ENCODE data around the gene ATRX. TPM values are rescaled to one million over a fixed set of nuclear protein-coding genes. Genes with fewer than 3 reads are reported as not detected.
"Not testable (repeated sequence)": the region's sequence is repeated elsewhere in the genome, so short reads cannot be mapped to it uniquely, and the experiment has no call there.

Gene ATRX
- total RNA-seq, 1 donor from 2014 or later, result 83.4 TPM

DNA sequence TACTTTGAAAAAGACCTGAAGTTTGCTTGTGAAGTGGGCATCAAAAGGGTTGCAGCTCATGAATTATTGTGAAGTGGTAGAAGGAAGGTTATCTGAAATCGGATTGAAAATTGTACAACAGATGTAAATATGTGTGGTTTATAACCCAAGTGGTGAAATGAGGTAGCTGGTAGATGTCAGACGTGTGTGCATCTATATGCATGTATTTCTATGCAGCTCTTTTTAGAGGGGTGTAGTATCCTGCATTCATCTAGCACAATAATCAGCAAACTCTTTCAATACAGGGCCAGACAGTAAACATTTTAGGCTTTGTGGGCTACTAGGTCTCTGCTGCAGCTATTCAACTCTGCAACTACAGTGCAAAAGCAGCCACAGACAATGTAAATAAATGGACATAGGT is 9.4 kb downstream of the ATRX start:
- TF ChIP-seq, protein P1, sequence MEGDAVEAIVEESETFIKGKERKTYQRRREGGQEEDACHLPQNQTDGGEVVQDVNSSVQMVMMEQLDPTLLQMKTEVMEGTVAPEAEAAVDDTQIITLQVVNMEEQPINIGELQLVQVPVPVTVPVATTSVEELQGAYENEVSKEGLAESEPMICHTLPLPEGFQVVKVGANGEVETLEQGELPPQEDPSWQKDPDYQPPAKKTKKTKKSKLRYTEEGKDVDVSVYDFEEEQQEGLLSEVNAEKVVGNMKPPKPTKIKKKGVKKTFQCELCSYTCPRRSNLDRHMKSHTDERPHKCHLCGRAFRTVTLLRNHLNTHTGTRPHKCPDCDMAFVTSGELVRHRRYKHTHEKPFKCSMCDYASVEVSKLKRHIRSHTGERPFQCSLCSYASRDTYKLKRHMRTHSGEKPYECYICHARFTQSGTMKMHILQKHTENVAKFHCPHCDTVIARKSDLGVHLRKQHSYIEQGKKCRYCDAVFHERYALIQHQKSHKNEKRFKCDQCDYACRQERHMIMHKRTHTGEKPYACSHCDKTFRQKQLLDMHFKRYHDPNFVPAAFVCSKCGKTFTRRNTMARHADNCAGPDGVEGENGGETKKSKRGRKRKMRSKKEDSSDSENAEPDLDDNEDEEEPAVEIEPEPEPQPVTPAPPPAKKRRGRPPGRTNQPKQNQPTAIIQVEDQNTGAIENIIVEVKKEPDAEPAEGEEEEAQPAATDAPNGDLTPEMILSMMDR (IDR thresholded peaks at IDR 0.05), result no peak
- intact Hi-C loops (cut with DNase I), result no loop called here
- no peak overlapping the region for H3K4me3 ChIP-seq
- no peak overlapping the region for H3K27ac ChIP-seq
- H3K4me1 ChIP-seq, result peaks cover 3% of the 10 kb centered on the region
- DNase-seq (no peak), ATAC-seq (no peak)
- no peaks in the 10 kb centered on the region for H3K27me3 ChIP-seq
- no peaks in the 10 kb centered on the region for H3K36me3 ChIP-seq
- no peaks in the 10 kb centered on the region for H3K9me3 ChIP-seq

DNA sequence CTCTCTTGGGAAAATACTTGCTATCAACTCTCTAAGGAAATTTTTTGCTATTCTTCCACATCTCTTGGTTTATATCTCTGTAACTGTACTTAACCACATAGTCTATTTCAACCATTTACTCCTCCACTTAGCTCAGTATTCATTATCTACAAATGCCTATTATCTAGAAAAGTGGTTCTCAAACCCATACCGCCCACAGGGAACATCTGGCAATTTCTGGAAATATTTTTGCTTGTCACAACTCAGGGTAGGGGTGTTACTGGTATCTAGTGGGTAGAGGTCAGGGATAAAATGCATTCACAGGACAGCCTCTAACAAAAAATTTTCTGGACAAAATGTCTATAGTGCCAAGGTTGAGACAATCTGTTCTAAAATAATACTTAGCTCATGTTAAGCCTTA is 14.4 kb downstream of the ATRX start:
- H3K4me1 ChIP-seq, result peaks cover 9% of the 10 kb centered on the region
- TF ChIP-seq, protein P1 (IDR thresholded peaks at IDR 0.05), result no peak
- intact Hi-C loops (cut with DNase I), result no loop called here
- no peaks in the 10 kb centered on the region for H3K9me3 ChIP-seq
- H3K4me3 ChIP-seq, result no peak overlapping the region
- no peak for ATAC-seq
- no peaks in the 10 kb centered on the region for H3K27me3 ChIP-seq
- DNase-seq, result no peak
- no peaks in the 10 kb centered on the region for H3K36me3 ChIP-seq
- H3K27ac ChIP-seq, result no peak overlapping the region

- Histone ChIP-seq H3K27me3 (no peaks in the 10 kb centered on the region), H3K4me3 (no peak overlapping the region), H3K4me1 (peaks cover 9% of the 10 kb centered on the region), H3K27ac (no peak overlapping the region), H3K36me3 (no peaks in the 10 kb centered on the region), H3K9me3 (no peaks in the 10 kb centered on the region)
- DNase-seq, result no peak
- TF ChIP-seq, protein P1 (IDR thresholded peaks at IDR 0.05), result no peak
- intact Hi-C loops (cut with DNase I), result no loop called here
- no peak for ATAC-seq
Measured at GRCh38 chrX:77768787-77769186, 17.2 kb downstream of the ATRX start.

DNA sequence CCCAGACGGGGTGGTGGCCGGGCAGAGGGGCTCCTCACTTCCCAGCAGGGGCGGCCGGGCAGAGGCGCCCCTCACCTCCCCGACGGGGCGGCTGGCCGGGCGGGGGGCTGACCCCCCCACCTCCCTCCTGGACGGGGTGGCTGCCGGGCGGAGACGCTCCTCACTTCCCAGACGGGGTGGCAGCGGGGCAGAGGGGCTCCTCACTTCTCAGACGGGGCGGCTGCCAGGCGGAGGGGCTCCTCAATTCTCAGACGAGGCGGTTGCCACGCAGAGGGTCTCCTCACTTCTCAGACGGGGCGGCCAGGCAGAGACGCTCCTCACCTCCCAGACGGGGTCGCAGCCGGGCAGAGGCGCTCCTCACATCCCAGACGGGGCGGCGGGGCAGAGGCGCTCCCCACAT is 19.8 kb downstream of the ATRX start:
- H3K9me3 ChIP-seq; H3K4me3 ChIP-seq; ATAC-seq; H3K4me1 ChIP-seq; H3K27ac ChIP-seq; DNase-seq; H3K27me3 ChIP-seq; intact Hi-C loops (cut with DNase I); H3K36me3 ChIP-seq: not testable (repeated sequence)

DNA sequence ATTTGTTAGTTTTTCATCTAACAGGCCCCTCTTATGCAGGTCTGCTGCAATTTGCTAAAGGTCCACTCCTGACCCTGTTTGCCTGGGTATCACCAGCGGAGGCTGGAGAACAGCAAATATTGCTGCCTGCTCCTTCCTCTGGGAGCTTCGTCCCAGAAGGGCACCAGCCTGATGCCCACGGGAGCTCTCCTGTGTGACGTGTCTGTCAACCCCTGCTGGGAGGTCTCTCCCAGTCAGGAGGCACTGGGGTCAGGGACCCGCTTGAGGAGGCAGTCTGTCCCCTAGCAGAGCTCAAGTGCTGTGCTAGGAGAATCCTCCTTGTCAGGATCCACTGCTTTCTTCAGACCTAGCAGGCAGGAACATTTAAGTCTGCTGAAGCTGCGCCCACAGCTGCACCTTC is 30.5 kb downstream of the ATRX start:
- Histone ChIP-seq H3K4me3 (no peak overlapping the region), H3K9me3 (no peaks in the 10 kb centered on the region), H3K36me3 (no peaks in the 10 kb centered on the region), H3K27me3 (no peaks in the 10 kb centered on the region), H3K27ac (no peak overlapping the region), H3K4me1 (no peaks in the 10 kb centered on the region)
- intact Hi-C loops (cut with DNase I), result no loop called here
- TF ChIP-seq, protein P1 (IDR thresholded peaks at IDR 0.05), result no peak
- no peak for ATAC-seq
- DNase-seq, result no peak

- not testable (repeated sequence) for ATAC-seq
Measured at GRCh38 chrX:77753942-77754341, 32.1 kb downstream of the ATRX start.

GRCh38 chrX:77749695-77750094 is 36.3 kb downstream of the ATRX start:
- Histone ChIP-seq H3K27ac (no peak overlapping the region), H3K27me3 (no peaks in the 10 kb centered on the region), H3K4me3 (no peak overlapping the region), H3K36me3 (no peaks in the 10 kb centered on the region), H3K9me3 (no peaks in the 10 kb centered on the region), H3K4me1 (no peaks in the 10 kb centered on the region)
- TF ChIP-seq, protein P1 (IDR thresholded peaks at IDR 0.05), result no peak
- DNase-seq, result no peak
- intact Hi-C loops (cut with DNase I), result no loop called here
- ATAC-seq, result no peak

More at GRCh38 chrX:77753942-77754341, 32.1 kb downstream of the ATRX start:
- H3K4me1 ChIP-seq; H3K4me3 ChIP-seq; intact Hi-C loops (cut with DNase I); H3K27ac ChIP-seq; DNase-seq; H3K36me3 ChIP-seq; H3K27me3 ChIP-seq; H3K9me3 ChIP-seq: not testable (repeated sequence)

Measured in upper lobe of right lung (tissue), 1 donor.